Choroid plexus epithelial cell (primary cell): Measurements from ENCODE around the gene FNDC10.

Source experiments
- DNase-seq: peaks from one replicate; pipeline ENCODE4 v3.0.0-alpha.2; 2010; ENCODE audit warnings: low read depth
- H3K4me3 ChIP-seq: 2 replicates; pipeline ENCODE4 v1.5.1; 2011; ENCODE audit warnings: low read depth, mild to moderate bottlenecking, control low read depth, low read length, moderate library complexity
- TF ChIP-seq, protein P1 (sequence below): conservative IDR thresholded peaks from 2 replicates; pipeline ENCODE4 v1.5.1; 2011; ENCODE audit warnings: low read depth, mild to moderate bottlenecking, control low read depth, inconsistent platforms, low read length, moderate library complexity

FNDC10 gene

GRCh38 chr1:1623631-1624442 lies 23.9 kb upstream of the FNDC10 start:
- TF ChIP-seq, protein P1, sequence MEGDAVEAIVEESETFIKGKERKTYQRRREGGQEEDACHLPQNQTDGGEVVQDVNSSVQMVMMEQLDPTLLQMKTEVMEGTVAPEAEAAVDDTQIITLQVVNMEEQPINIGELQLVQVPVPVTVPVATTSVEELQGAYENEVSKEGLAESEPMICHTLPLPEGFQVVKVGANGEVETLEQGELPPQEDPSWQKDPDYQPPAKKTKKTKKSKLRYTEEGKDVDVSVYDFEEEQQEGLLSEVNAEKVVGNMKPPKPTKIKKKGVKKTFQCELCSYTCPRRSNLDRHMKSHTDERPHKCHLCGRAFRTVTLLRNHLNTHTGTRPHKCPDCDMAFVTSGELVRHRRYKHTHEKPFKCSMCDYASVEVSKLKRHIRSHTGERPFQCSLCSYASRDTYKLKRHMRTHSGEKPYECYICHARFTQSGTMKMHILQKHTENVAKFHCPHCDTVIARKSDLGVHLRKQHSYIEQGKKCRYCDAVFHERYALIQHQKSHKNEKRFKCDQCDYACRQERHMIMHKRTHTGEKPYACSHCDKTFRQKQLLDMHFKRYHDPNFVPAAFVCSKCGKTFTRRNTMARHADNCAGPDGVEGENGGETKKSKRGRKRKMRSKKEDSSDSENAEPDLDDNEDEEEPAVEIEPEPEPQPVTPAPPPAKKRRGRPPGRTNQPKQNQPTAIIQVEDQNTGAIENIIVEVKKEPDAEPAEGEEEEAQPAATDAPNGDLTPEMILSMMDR: no peak
- H3K4me3 ChIP-seq: no peak overlapping the region
- no peak for DNase-seq

GRCh38 chr1:1623181-1623630 lies 23.3 kb upstream of the FNDC10 start:
- no peak overlapping the region for H3K4me3 ChIP-seq
- TF ChIP-seq, protein P1: no peak
- DNase-seq: no peak

GRCh38 chr1:1622788-1623094 lies 22.8 kb upstream of the FNDC10 start:
- TF ChIP-seq, protein P1: no peak
- no peak for DNase-seq
- no peak overlapping the region for H3K4me3 ChIP-seq

GRCh38 chr1:1622010-1622787 lies 22.3 kb upstream of the FNDC10 start:
- no peak overlapping the region for H3K4me3 ChIP-seq
- DNase-seq: no peak
- TF ChIP-seq, protein P1: no peak

DNA sequence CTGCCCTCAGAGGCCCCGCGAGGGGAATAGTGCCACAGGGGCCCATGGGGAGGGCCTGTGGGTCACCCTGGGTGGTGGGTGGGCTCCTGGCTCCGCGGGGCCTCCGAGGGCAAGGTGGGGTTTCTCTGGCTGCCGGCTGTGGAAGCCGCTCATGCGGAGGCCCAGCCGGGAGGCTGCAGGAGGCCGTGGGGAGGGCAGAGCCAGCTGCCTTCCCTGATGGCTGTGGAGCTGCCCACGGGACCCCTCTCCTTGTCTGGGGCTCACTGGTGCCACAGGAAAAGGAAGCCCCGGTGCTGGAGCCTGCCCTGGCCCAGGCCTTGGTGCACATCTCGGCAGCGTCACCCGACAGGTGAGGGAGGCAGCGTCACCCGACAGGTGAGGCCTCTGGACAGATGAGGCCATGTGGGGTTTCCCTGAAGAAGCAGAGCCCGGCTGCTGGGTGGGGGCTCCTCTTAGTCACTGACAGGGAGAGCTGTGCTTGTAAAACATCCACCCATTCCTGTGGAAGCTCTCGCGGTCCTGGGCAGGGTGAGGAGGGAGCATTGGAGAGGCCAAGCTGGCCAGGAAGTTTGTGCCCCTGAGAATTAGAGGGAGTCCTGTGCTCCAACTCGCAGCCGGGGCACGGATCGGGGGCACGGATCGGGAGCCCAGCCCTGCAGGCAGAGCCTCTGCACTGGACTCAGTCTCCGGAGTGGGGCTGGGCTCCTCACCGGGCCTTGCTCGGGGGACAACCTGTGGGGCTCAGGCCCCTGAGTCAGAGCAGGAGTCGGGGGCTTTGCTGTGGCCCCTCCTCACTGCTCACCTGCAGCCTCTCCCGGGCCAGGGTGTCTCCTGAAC lies 21.5 kb upstream of the FNDC10 start:
- TF ChIP-seq, protein P1: no peak
- no peak overlapping the region for H3K4me3 ChIP-seq
- no peak for DNase-seq

- no peak for DNase-seq
These were observed 20.7 kb upstream of the FNDC10 start for GRCh38 chr1:1620433-1621139.

More at GRCh38 chr1:1620433-1621139, 20.7 kb upstream of the FNDC10 start:
- TF ChIP-seq, protein P1: no peak
- no peak overlapping the region for H3K4me3 ChIP-seq
